Loucy (cell line): ENCODE data around the gene CLDN22.

ENCODE experiments used
- H2AFZ ChIP-seq: fragments of 200-600 bp; sonication (generic); 2 replicates; pipeline ENCODE4 v1.6.0; 2016; ENCODE audit warnings: antibody characterized with exemption, mild to moderate bottlenecking, low read length, moderate library complexity
- H3F3A ChIP-seq: fragments of 200-600 bp; 2 replicates; pipeline ENCODE4 v1.6.0; 2016; ENCODE audit warnings: antibody characterized with exemption, low read depth, mild to moderate bottlenecking
- H3K27me3 ChIP-seq: fragments of 200-600 bp; sonication (generic); 2 replicates; pipeline ENCODE4 v1.6.1; 2014; ENCODE audit warnings: low read length, mild to moderate bottlenecking; ENCODE audit not compliant: insufficient read depth, poor library complexity, severe bottlenecking
- H3K36me3 ChIP-seq: fragments of 200-600 bp; sonication (generic); 2 replicates; pipeline ENCODE4 v1.6.1; 2016; ENCODE audit warnings: low read length; ENCODE audit not compliant: insufficient read depth
- H3K4me1 ChIP-seq: fragments of 200-600 bp; sonication (generic); 2 replicates; pipeline ENCODE4 v1.5.1; 2014; ENCODE audit warnings: low read length, mild to moderate bottlenecking; ENCODE audit not compliant: insufficient read depth, poor library complexity, severe bottlenecking
- H3K4me2 ChIP-seq: fragments of 200-600 bp; sonication (generic); 2 replicates; pipeline ENCODE4 v1.6.0; 2014; ENCODE audit warnings: antibody characterized with exemption, low read length, low read depth, mild to moderate bottlenecking; ENCODE audit not compliant: poor library complexity, severe bottlenecking
- H3K4me3 ChIP-seq: fragments of 200-600 bp; sonication (generic); 2 replicates; pipeline ENCODE4 v1.5.1; 2014; ENCODE audit warnings: low read length, mild to moderate bottlenecking, mixed read lengths; ENCODE audit not compliant: poor library complexity, severe bottlenecking
- H3K79me2 ChIP-seq: fragments of 200-600 bp; sonication (generic); 2 replicates; pipeline ENCODE4 v1.6.1; 2014; ENCODE audit warnings: low read length; ENCODE audit not compliant: insufficient read depth
- H3K9ac ChIP-seq: fragments of 200-600 bp; sonication (generic); 2 replicates; pipeline ENCODE4 v1.6.0; 2014; ENCODE audit warnings: mild to moderate bottlenecking, low read depth, low read length, moderate library complexity; ENCODE audit not compliant: poor library complexity, severe bottlenecking
- H3K9me2 ChIP-seq: fragments of 200-600 bp; sonication (generic); replicated peaks from 2 replicates; pipeline ENCODE4 v1.6.1; 2016; ENCODE audit warnings: low read depth, low read length, mixed read lengths
- H3K9me3 ChIP-seq: fragments of 200-600 bp; sonication (generic); 2 replicates; pipeline ENCODE4 v1.6.1; 2014; ENCODE audit warnings: mild to moderate bottlenecking, antibody characterized with exemption, low read length, low read depth; ENCODE audit not compliant: insufficient read depth
- H4K20me1 ChIP-seq: fragments of 200-600 bp; sonication (generic); 2 replicates; pipeline ENCODE4 v1.6.0; 2014; ENCODE audit warnings: antibody characterized with exemption, low read length, mild to moderate bottlenecking; ENCODE audit not compliant: insufficient read depth, poor library complexity, severe bottlenecking
- EZH2phosphoT487 ChIP-seq: fragments of 200-600 bp; IDR thresholded peaks from 2 replicates; pipeline ENCODE4 v1.6.1; 2018; ENCODE audit warnings: antibody characterized with exemption, mild to moderate bottlenecking, moderate library complexity, borderline replicate concordance
- TF ChIP-seq, protein P1 (sequence below): fragments of 200-600 bp; sonication (generic); conservative IDR thresholded peaks from 2 replicates; pipeline ENCODE4 v1.5.1; 2014; ENCODE audit warnings: mild to moderate bottlenecking, antibody characterized with exemption, low read length

CLDN22 gene

GRCh38 chr4:183364025-183364424 is 43.9 kb upstream of the CLDN22 start:
- TF ChIP-seq, protein P1, sequence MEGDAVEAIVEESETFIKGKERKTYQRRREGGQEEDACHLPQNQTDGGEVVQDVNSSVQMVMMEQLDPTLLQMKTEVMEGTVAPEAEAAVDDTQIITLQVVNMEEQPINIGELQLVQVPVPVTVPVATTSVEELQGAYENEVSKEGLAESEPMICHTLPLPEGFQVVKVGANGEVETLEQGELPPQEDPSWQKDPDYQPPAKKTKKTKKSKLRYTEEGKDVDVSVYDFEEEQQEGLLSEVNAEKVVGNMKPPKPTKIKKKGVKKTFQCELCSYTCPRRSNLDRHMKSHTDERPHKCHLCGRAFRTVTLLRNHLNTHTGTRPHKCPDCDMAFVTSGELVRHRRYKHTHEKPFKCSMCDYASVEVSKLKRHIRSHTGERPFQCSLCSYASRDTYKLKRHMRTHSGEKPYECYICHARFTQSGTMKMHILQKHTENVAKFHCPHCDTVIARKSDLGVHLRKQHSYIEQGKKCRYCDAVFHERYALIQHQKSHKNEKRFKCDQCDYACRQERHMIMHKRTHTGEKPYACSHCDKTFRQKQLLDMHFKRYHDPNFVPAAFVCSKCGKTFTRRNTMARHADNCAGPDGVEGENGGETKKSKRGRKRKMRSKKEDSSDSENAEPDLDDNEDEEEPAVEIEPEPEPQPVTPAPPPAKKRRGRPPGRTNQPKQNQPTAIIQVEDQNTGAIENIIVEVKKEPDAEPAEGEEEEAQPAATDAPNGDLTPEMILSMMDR: no peak
- TF ChIP-seq EZH2phosphoT487: no peak
- Histone ChIP-seq H3K4me3 (no peak overlapping the region), H3K27me3 (no peaks in the 10 kb centered on the region), H3K4me2 (no peak overlapping the region), H3F3A (no peaks in the 10 kb centered on the region), H2AFZ (no peak overlapping the region), H3K36me3 (no peaks in the 10 kb centered on the region), H3K4me1 (no peaks in the 10 kb centered on the region), H3K9me3 (no peaks in the 10 kb centered on the region), H3K9ac (no peak overlapping the region), H3K9me2 (no peaks in the 10 kb centered on the region), H3K79me2 (no peaks in the 10 kb centered on the region), H4K20me1 (no peaks in the 10 kb centered on the region)

- H3K4me3 ChIP-seq: no peak overlapping the region
- no peaks in the 10 kb centered on the region for H3K36me3 ChIP-seq
- TF ChIP-seq, protein P1: peak; percentile 18; the same call in 1 of the 2 replicates
- no peak for TF ChIP-seq EZH2phosphoT487
- no peaks in the 10 kb centered on the region for H3F3A ChIP-seq
- H3K79me2 ChIP-seq: no peaks in the 10 kb centered on the region
- no peaks in the 10 kb centered on the region for H3K4me1 ChIP-seq
- no peak overlapping the region for H2AFZ ChIP-seq
- H4K20me1 ChIP-seq: no peaks in the 10 kb centered on the region
- H3K9ac ChIP-seq: no peak overlapping the region
- H3K4me2 ChIP-seq: no peak overlapping the region
- H3K9me2 ChIP-seq: no peaks in the 10 kb centered on the region
- no peaks in the 10 kb centered on the region for H3K9me3 ChIP-seq
- no peaks in the 10 kb centered on the region for H3K27me3 ChIP-seq
These were observed 43.0 kb upstream of the CLDN22 start for GRCh38 chr4:183362916-183363542.

DNA sequence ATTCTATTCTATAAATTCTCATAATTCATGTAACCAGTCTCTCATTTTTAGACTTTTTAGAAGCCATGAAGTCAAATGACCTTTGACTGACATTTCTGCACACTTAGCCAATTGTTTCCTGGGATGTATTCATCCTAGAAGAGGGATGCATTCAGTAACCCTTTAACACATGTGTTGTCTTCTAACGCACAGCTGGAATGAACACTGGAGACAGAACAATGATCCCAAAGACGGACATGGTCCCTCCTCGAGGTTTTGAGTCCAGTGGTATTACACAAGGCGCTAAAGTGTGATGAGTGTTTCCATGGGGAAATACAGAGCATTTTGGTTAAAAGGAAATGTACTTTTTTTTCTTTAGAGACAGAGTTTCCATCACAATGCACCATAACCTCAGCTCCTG is 42.0 kb upstream of the CLDN22 start:
- Histone ChIP-seq H3K4me1 (no peaks in the 10 kb centered on the region), H3K9me3 (no peaks in the 10 kb centered on the region), H2AFZ (no peak overlapping the region), H3K9me2 (no peaks in the 10 kb centered on the region), H3F3A (no peaks in the 10 kb centered on the region), H3K36me3 (no peaks in the 10 kb centered on the region), H4K20me1 (no peaks in the 10 kb centered on the region), H3K9ac (no peak overlapping the region), H3K4me3 (no peak overlapping the region), H3K4me2 (no peak overlapping the region), H3K27me3 (no peaks in the 10 kb centered on the region), H3K79me2 (no peaks in the 10 kb centered on the region)
- TF ChIP-seq, protein P1: no peak
- TF ChIP-seq EZH2phosphoT487: no peak
